Spleen (tissue), 11 donors: ENCODE data around the gene PMP22. TPM values are rescaled to one million over a fixed set of nuclear protein-coding genes. Genes with fewer than 3 reads are reported as not detected.

Experiments used
- DNase-seq: peaks from one replicate; pipeline ENCODE4 v3.0.0-alpha.2; 2020
- H3K27ac ChIP-seq, 8 donors: fragments of 200-600 bp; sonication (generic) in 7 of 8; 1 replicate in 4 of 8; 2 replicates in 4 of 8; pipeline versions ENCODE4 v1.5.0 to v1.8.0; 2016 to 2021; ENCODE audit warnings: inconsistent platforms in 4 of 8, mild to moderate bottlenecking in 4 of 8, moderate library complexity in 1 of 8
- H3K27me3 ChIP-seq, 7 donors: fragments of 200-600 bp; sonication (generic) in 6 of 7; replicated peaks in 1 of 7; 1 replicate in 4 of 7; 2 replicates in 3 of 7; pipeline versions ENCODE4 v1.5.0 to v1.8.0; 2016 to 2021; ENCODE audit warnings: inconsistent platforms in 3 of 7, mild to moderate bottlenecking in 1 of 7
- H3K36me3 ChIP-seq, 6 donors: fragments of 200-600 bp; sonication (generic) in 5 of 6; 1 replicate in 4 of 6; 2 replicates in 2 of 6; pipeline versions ENCODE4 v1.5.0 to v1.8.0; 2016 to 2021; ENCODE audit warnings: inconsistent platforms in 2 of 6
- H3K4me1 ChIP-seq, 6 donors: fragments of 200-600 bp; sonication (generic) in 5 of 6; 1 replicate in 3 of 6; 2 replicates in 3 of 6; pipeline versions ENCODE4 v1.5.0 to v1.8.0; 2016 to 2021; ENCODE audit warnings: inconsistent platforms in 3 of 6
- H3K4me3 ChIP-seq, 8 donors: fragments of 200-600 bp; sonication (generic) in 7 of 8; 1 replicate in 4 of 8; 2 replicates in 4 of 8; pipeline versions ENCODE4 v1.5.0 to v1.8.0; 2016 to 2021; ENCODE audit warnings: inconsistent platforms in 4 of 8, mild to moderate bottlenecking in 4 of 8, moderate library complexity in 2 of 8
- H3K9me3 ChIP-seq, 8 donors: fragments of 200-600 bp; sonication (generic) in 7 of 8; 1 replicate in 4 of 8; 2 replicates in 4 of 8; pipeline versions ENCODE4 v1.5.0 to v1.8.0; 2016 to 2021; ENCODE audit warnings: inconsistent platforms in 4 of 8
- CTCF ChIP-seq, 11 experiments: fragments of 200-600 bp in 7 of 11; fragments of 450-650 bp in 4 of 11; sonication (generic) in 4 of 11; IDR thresholded peaks in 8 of 11; conservative IDR thresholded peaks in 3 of 11; 1 replicate in 7 of 11; 2 replicates in 4 of 11; pipeline versions ENCODE4 v1.4.0 to v1.8.0; 2016 to 2021; ENCODE audit warnings: antibody characterized with exemption in 11 of 11, inconsistent platforms in 4 of 11, mild to moderate bottlenecking in 1 of 11
- POLR2A ChIP-seq, 3 donors: fragments of 450-650 bp; IDR thresholded peaks; one replicate each; pipeline ENCODE4 v1.5.1; 2017; ENCODE audit warnings: antibody characterized with exemption in 3 of 3, mild to moderate bottlenecking in 1 of 3
- POLR2AphosphoS5 ChIP-seq, 3 donors: sonication (generic); formaldehyde crosslinking; IDR thresholded peaks; one replicate each; pipeline ENCODE4 v1.5.1; 2017; ENCODE audit warnings: antibody characterized with exemption in 3 of 3
- WGBS, 5 donors: extraction: QIAGEN DNeasy Blood & Tissue Kit in 3 of 5; methylation state at CpG; one replicate each; pipeline versions ENCODE4 v1.1.5 to v1.1.7; 2013 to 2018; 5-methylcytosine and 5-hydroxymethylcytosine counted together
- intact Hi-C: fragments of 100-400 bp; cut with DNase I; formaldehyde crosslinking; loops from one replicate; pipeline ENCODE4 v1.15.0; 2023; ENCODE audit warnings: low total_unique reads
- polyA plus RNA-seq, 3 donors: library from polyadenylated mRNA; stranded (reverse); fragments of 200-250 nt; gene quantifications; one replicate each; pipeline ENCODE4 v1.2.1, GENCODE V29; 2013
- total RNA-seq, 7 donors: library from RNA; depleted of rRNA in 3 of 7; stranded (reverse); fragments of >200 nt in 3 of 7; fragmentation: NEBNext Ultra II Directional in 4 of 7; extraction: Animal tissue kit (Norgen Biotek cat#: 25700) in 4 of 7; gene quantifications; one replicate each; pipeline versions ENCODE4 v1.1.0 to v1.2.1, GENCODE V29; 2016 to 2021
- donor health status: healthy with polysubstance abuse.
- donor health status: DM: no; HTN: no; CAD: no; lungs with moderate emphysema.
- donor health status: DM: no; HTN: no; CAD: no.
- donor health status: Bipolar disorder and iron deficiency.
- donor health status: healthy.
- donor health status: DM: no; HTN: no; CAD: no.
- donor health status: DM: yes; HTN: yes; CAD: no.

Gene PMP22
- total and polyA plus RNA-seq, 10 donors, result 9.5 to 40.0 (median 32.1) TPM

- no peak for DNase-seq
These were observed 13.9 kb upstream of the PMP22 start for GRCh38 chr17:15278924-15279477.

GRCh38 chr17:15278380-15278779 is 13.3 kb upstream of the PMP22 start:
- intact Hi-C loops, result no loop called here

More at GRCh38 chr17:15278924-15279477, 13.9 kb upstream of the PMP22 start:
- intact Hi-C loops, result no loop called here
- 44 to 59% (median 48%) methylated on average over 2 of the region's 2 CpGs for WGBS, 5 donors
- Histone ChIP-seq H3K27me3 (peaks cover 0 to 26% (median 0%) of the 10 kb centered on the region in 7 donors), H3K9me3 (peaks cover 0 to 15% (median 0%) of the 10 kb centered on the region in 8 donors), H3K27ac (no peak overlapping the region), H3K4me3 (no peak overlapping the region), H3K4me1 (no peaks in the 10 kb centered on the region), H3K36me3 (no peaks in the 10 kb centered on the region)
- TF ChIP-seq CTCF (IDR thresholded peaks at IDR 0.05 in 8 of 11, conservative IDR thresholded peaks at IDR 0.05 in 3 of 11) (no peak), POLR2A (IDR thresholded peaks at IDR 0.05) (no peak), POLR2AphosphoS5 (IDR thresholded peaks at IDR 0.05) (no peak)

GRCh38 chr17:15274017-15274416 is 8.9 kb upstream of the PMP22 start:
- Histone ChIP-seq H3K4me1 (peaks cover 0 to 5% (median 0%) of the 10 kb centered on the region in 6 donors), H3K9me3 (peaks cover 0 to 5% (median 0%) of the 10 kb centered on the region in 8 donors), H3K36me3 (no peaks in the 10 kb centered on the region), H3K27ac (no peak overlapping the region), H3K4me3 (no peak overlapping the region), H3K27me3 (peaks cover 0 to 11% (median 0%) of the 10 kb centered on the region in 7 donors)
- no peak for TF ChIP-seq POLR2A (IDR thresholded peaks at IDR 0.05)
- TF ChIP-seq CTCF (IDR thresholded peaks at IDR 0.05 in 8 of 11, conservative IDR thresholded peaks at IDR 0.05 in 3 of 11), result no peak
- no peak for TF ChIP-seq POLR2AphosphoS5 (IDR thresholded peaks at IDR 0.05)
- no peak for DNase-seq
- WGBS, 5 donors, result 80 to 95% (median 85%) methylated on average over 3 of the region's 3 CpGs
- intact Hi-C loops, result no loop called here

More at GRCh38 chr17:15278380-15278779, 13.3 kb upstream of the PMP22 start:
- H3K4me1 ChIP-seq, result no peaks in the 10 kb centered on the region
- peaks cover 0 to 21% (median 0%) of the 10 kb centered on the region in 7 donors for H3K27me3 ChIP-seq
- WGBS, 5 donors, result 40 to 44% (median 41%) methylated on average over 6 of the region's 6 CpGs
- peaks cover 0 to 15% (median 0%) of the 10 kb centered on the region in 8 donors for H3K9me3 ChIP-seq
- H3K27ac ChIP-seq, result no peak overlapping the region
- no peak for DNase-seq
- TF ChIP-seq POLR2A (IDR thresholded peaks at IDR 0.05) (no peak), POLR2AphosphoS5 (IDR thresholded peaks at IDR 0.05) (no peak), CTCF (IDR thresholded peaks at IDR 0.05 in 8 of 11, conservative IDR thresholded peaks at IDR 0.05 in 3 of 11) (no peak)
- H3K4me3 ChIP-seq, result no peak overlapping the region
- H3K36me3 ChIP-seq, result no peaks in the 10 kb centered on the region

- Histone ChIP-seq H3K4me3 (no peak overlapping the region), H3K27me3 (peaks cover 0 to 4% (median 0%) of the 10 kb centered on the region in 7 donors), H3K4me1 (peaks cover 0 to 5% (median 0%) of the 10 kb centered on the region in 6 donors), H3K27ac (no peak overlapping the region), H3K36me3 (no peaks in the 10 kb centered on the region), H3K9me3 (peaks cover 0 to 4% (median 0%) of the 10 kb centered on the region in 8 donors)
- DNase-seq, result no peak
- TF ChIP-seq POLR2AphosphoS5 (IDR thresholded peaks at IDR 0.05) (no peak), CTCF (IDR thresholded peaks at IDR 0.05 in 8 of 11, conservative IDR thresholded peaks at IDR 0.05 in 3 of 11) (no peak), POLR2A (IDR thresholded peaks at IDR 0.05) (no peak)
- WGBS, 5 donors, result 70 to 80% (median 76%) methylated on average over 5 of the region's 5 CpGs
- intact Hi-C loops, result no loop called here
These were observed 8.1 kb upstream of the PMP22 start for GRCh38 chr17:15273141-15273793.
